Uterus (tissue), 4 donors: ENCODE measurements around the gene NIM1K. TPM values are rescaled to one million over a fixed set of nuclear protein-coding genes. Genes with fewer than 3 reads are reported as not detected.

Experiments
- DNase-seq, 2 donors: peaks; one replicate each; pipeline ENCODE4 v3.0.0-alpha.2; 2019 to 2020
- H3K27ac ChIP-seq, 2 donors: fragments of 200-600 bp; sonication (generic); 1 replicate in 1 of 2; 2 replicates in 1 of 2; pipeline ENCODE4 v1.5.1; 2016 to 2018
- H3K27me3 ChIP-seq, 2 donors: fragments of 200-600 bp; sonication (generic); one replicate each; pipeline ENCODE4 v1.5.1; 2018 to 2019; ENCODE audit warnings: control low read depth in 1 of 2
- H3K36me3 ChIP-seq, 2 donors: fragments of 200-600 bp; sonication (generic); one replicate each; pipeline ENCODE4 v1.5.1; 2019; ENCODE audit warnings: control low read depth in 1 of 2
- H3K4me1 ChIP-seq, 2 donors: fragments of 200-600 bp; sonication (generic); one replicate each; pipeline ENCODE4 v1.5.1; 2018 to 2019; ENCODE audit warnings: control low read depth in 1 of 2
- H3K4me3 ChIP-seq, 2 donors: fragments of 200-600 bp; sonication (generic); 1 replicate in 1 of 2; 2 replicates in 1 of 2; pipeline ENCODE4 v1.5.1; 2018 to 2019; ENCODE audit warnings: mild to moderate bottlenecking in 1 of 2
- H3K9me3 ChIP-seq, 2 donors: fragments of 200-600 bp; sonication (generic); one replicate each; pipeline ENCODE4 v1.5.1; 2019; ENCODE audit warnings: control low read depth in 1 of 2
- CTCF ChIP-seq, 4 experiments: fragments of 200-600 bp in 2 of 4; fragments of 450-650 bp in 2 of 4; sonication (generic) in 2 of 4; IDR thresholded peaks; one replicate each; pipeline ENCODE4 v1.5.1; 2016 to 2019; ENCODE audit warnings: antibody characterized with exemption in 4 of 4, mild to moderate bottlenecking in 2 of 4, moderate library complexity in 1 of 4
- POLR2A ChIP-seq, 2 donors: fragments of 450-650 bp; IDR thresholded peaks; one replicate each; pipeline ENCODE4 v1.6.1; 2016; ENCODE audit warnings: antibody characterized with exemption in 2 of 2, mild to moderate bottlenecking in 1 of 2, moderate library complexity in 1 of 2
- intact Hi-C: fragments of 100-400 bp; cut with DNase I; formaldehyde crosslinking; loops from one replicate; pipeline ENCODE4 v1.15.1; 2023; ENCODE audit warnings: low total_unique reads
- total RNA-seq, 4 donors: library from RNA; depleted of rRNA in 3 of 4; stranded (reverse); fragments of >200 nt in 3 of 4; gene quantifications; one replicate each; pipeline versions ENCODE4 v1.1.0 to v1.2.4, GENCODE V29; 2014 to 2023
- donor health status: DM: yes; HTN: yes; CAD: no.

NIM1K gene
- total RNA-seq, 4 donors from 2014 or later = 0.26 to 0.79 (median 0.35) TPM; not detected in 1

GRCh38 chr5:43290726-43291125, 98.7 kb downstream of the NIM1K start:
- Histone ChIP-seq H3K36me3 (no peaks in the 10 kb centered on the region), H3K9me3 (no peaks in the 10 kb centered on the region), H3K27ac (no peak overlapping the region), H3K27me3 (no peaks in the 10 kb centered on the region), H3K4me3 (no peak overlapping the region), H3K4me1 (no peaks in the 10 kb centered on the region)
- TF ChIP-seq CTCF (IDR thresholded peaks at IDR 0.05) = no peak
- TF ChIP-seq POLR2A (IDR thresholded peaks at IDR 0.05) = no peak
- intact Hi-C loops = no loop called here
- no peak for DNase-seq

DNA sequence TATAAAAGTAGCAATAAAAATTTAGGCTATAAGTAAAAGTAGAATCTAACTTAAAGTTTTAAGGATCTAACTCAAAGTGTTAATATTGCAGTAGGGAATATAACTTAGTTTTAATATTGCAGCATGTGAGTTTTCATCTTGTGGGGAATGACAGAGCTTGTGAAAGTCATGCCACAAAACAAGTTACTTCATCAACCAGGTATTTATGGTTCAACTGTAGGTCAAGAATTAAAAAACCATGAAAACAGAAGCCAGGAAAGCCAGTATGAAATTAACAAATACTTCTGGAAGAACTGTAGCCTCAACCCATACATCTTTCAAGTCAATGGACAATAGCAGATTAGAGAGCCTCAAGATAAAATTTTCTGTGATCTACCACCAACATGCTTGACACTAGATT, 102.2 kb downstream of the NIM1K start:
- Histone ChIP-seq H3K9me3 (no peaks in the 10 kb centered on the region), H3K27ac (no peak overlapping the region), H3K27me3 (no peaks in the 10 kb centered on the region), H3K4me1 (no peaks in the 10 kb centered on the region), H3K4me3 (no peak overlapping the region), H3K36me3 (no peaks in the 10 kb centered on the region)
- intact Hi-C loops = no loop called here
- TF ChIP-seq CTCF (IDR thresholded peaks at IDR 0.05) = no peak
- no peak for DNase-seq

- intact Hi-C loops = no loop called here
- H3K36me3 ChIP-seq = no peaks in the 10 kb centered on the region
- no peak for DNase-seq
These were observed 103.2 kb downstream of the NIM1K start for GRCh38 chr5:43295202-43295601.

GRCh38 chr5:43296835-43297234, 104.8 kb downstream of the NIM1K start:
- no peaks in the 10 kb centered on the region for H3K4me1 ChIP-seq
- intact Hi-C loops = no loop called here
- no peak overlapping the region for H3K27ac ChIP-seq
- no peaks in the 10 kb centered on the region for H3K36me3 ChIP-seq
- DNase-seq = no peak
- TF ChIP-seq POLR2A (IDR thresholded peaks at IDR 0.05) = no peak
- no peak for TF ChIP-seq CTCF (IDR thresholded peaks at IDR 0.05)
- H3K9me3 ChIP-seq = no peaks in the 10 kb centered on the region
- H3K27me3 ChIP-seq = no peaks in the 10 kb centered on the region
- H3K4me3 ChIP-seq = no peak overlapping the region

More at GRCh38 chr5:43295202-43295601, 103.2 kb downstream of the NIM1K start:
- no peaks in the 10 kb centered on the region for H3K9me3 ChIP-seq
- H3K27ac ChIP-seq = no peak overlapping the region
- no peaks in the 10 kb centered on the region for H3K4me1 ChIP-seq
- H3K27me3 ChIP-seq = no peaks in the 10 kb centered on the region
- no peak overlapping the region for H3K4me3 ChIP-seq
- no peak for TF ChIP-seq POLR2A (IDR thresholded peaks at IDR 0.05)

DNA sequence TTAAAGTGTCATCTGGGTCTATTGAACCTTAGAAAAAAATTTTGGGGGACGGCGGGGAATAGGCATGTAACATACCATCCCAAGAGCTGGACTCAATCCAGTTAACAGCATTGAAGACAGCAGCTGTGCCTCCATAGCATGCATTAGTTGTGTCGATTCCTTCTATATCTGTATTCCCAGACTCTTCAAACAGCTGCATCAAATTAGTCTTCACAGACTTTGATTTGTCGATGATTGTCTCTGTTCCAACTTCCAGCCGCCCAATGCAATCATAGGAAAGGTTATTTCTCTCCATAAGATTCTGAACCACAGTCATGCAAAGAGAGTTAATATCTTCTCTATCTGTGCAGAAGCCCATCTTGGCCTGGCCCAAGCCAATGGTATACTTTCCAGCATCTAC, 106.4 kb downstream of the NIM1K start:
- Histone ChIP-seq H3K4me3 (no peak overlapping the region), H3K4me1 (no peaks in the 10 kb centered on the region), H3K27ac (no peak overlapping the region), H3K9me3 (no peaks in the 10 kb centered on the region), H3K36me3 (no peaks in the 10 kb centered on the region), H3K27me3 (no peaks in the 10 kb centered on the region)
- no peak for DNase-seq
- TF ChIP-seq POLR2A (IDR thresholded peaks at IDR 0.05) (no peak), CTCF (IDR thresholded peaks at IDR 0.05) (no peak)
- intact Hi-C loops = no loop called here

- Histone ChIP-seq H3K4me1 (no peaks in the 10 kb centered on the region), H3K9me3 (no peaks in the 10 kb centered on the region), H3K36me3 (no peaks in the 10 kb centered on the region), H3K27ac (no peak overlapping the region), H3K27me3 (no peaks in the 10 kb centered on the region), H3K4me3 (no peak overlapping the region)
- TF ChIP-seq POLR2A (IDR thresholded peaks at IDR 0.05) (no peak), CTCF (IDR thresholded peaks at IDR 0.05) (no peak)
- intact Hi-C loops = no loop called here
- DNase-seq = no peak
These were observed 108.1 kb downstream of the NIM1K start for GRCh38 chr5:43300112-43300511.
